GM12878 (cell line): ENCODE results near the gene DMRTC2.

Experiments used
- ATF2 ChIP-seq: IDR thresholded peaks from 2 replicates; pipeline ENCODE4 v1.6.1; 2012; ENCODE audit warnings: low read length, inconsistent platforms
- CBFB ChIP-seq: IDR thresholded peaks from 2 replicates; pipeline ENCODE4 v1.6.1; 2016; ENCODE audit warnings: antibody characterized with exemption, low read depth
- CEBPZ ChIP-seq: fragments of 150-350 bp; IDR thresholded peaks from 2 replicates; pipeline ENCODE4 v1.6.1; 2016; ENCODE audit warnings: low read depth, low read length
- DPF2 ChIP-seq: fragments of 450-650 bp; IDR thresholded peaks from 2 replicates; pipeline ENCODE4 v1.6.1; 2017; ENCODE audit warnings: mild to moderate bottlenecking
- E2F8 ChIP-seq: fragments of 450-650 bp; IDR thresholded peaks from 2 replicates; pipeline ENCODE4 v1.6.1; 2018; ENCODE audit warnings: mild to moderate bottlenecking, low read depth, moderate library complexity; ENCODE audit not compliant: partially characterized antibody
- EZH2 ChIP-seq: IDR thresholded peaks from 2 replicates; pipeline ENCODE4 v1.6.1; 2012; ENCODE audit warnings: low read depth, mild to moderate bottlenecking, control low read depth, inconsistent platforms, low read length, borderline replicate concordance; ENCODE audit not compliant: control insufficient read depth
- FOXM1 ChIP-seq: IDR thresholded peaks from 2 replicates; pipeline ENCODE4 v1.6.1; 2012; ENCODE audit warnings: low read depth, mild to moderate bottlenecking, inconsistent platforms, low read length, moderate library complexity
- JUNB ChIP-seq: IDR thresholded peaks from 2 replicates; pipeline ENCODE4 v1.6.1; 2016; ENCODE audit warnings: antibody characterized with exemption, mild to moderate bottlenecking
- NBN ChIP-seq: fragments of 450-650 bp; IDR thresholded peaks from 2 replicates; pipeline ENCODE4 v1.6.1; 2016
- NRF1 ChIP-seq: conservative IDR thresholded peaks from 2 replicates; pipeline ENCODE4 v1.6.1; 2011; ENCODE audit warnings: mild to moderate bottlenecking, low read depth, low read length, improper control_type of control experiment
- RAD21 ChIP-seq: IDR thresholded peaks from 2 replicates; pipeline ENCODE4 v1.6.1; 2011; ENCODE audit warnings: mild to moderate bottlenecking, low read depth, low read length, moderate library complexity; ENCODE audit not compliant: insufficient read depth
- TF ChIP-seq, protein P1 (sequence below), 3 experiments: IDR thresholded peaks in 2 of 3; conservative IDR thresholded peaks in 1 of 3; 2 replicates each; pipeline ENCODE4 v1.5.1; 2011; ENCODE audit warnings: low read depth in 3 of 3, low read length in 3 of 3, mild to moderate bottlenecking in 3 of 3, control low read depth in 2 of 3, moderate library complexity in 2 of 3, inconsistent platforms in 1 of 3, mixed read lengths in 1 of 3; ENCODE audit not compliant: control insufficient read depth in 2 of 3, insufficient read depth in 1 of 3; ENCODE audit errors: extremely low read depth in 1 of 3
- TF ChIP-seq, protein P2 (sequence below): fragments of 450-650 bp; IDR thresholded peaks from 2 replicates; pipeline ENCODE4 v1.6.1; 2017; ENCODE audit warnings: mild to moderate bottlenecking, moderate library complexity
- TF ChIP-seq, protein P3 (sequence below): IDR thresholded peaks from 2 replicates; pipeline ENCODE4 v1.6.1; 2011; ENCODE audit warnings: borderline replicate concordance, low read depth, mild to moderate bottlenecking, moderate library complexity, low read length; ENCODE audit not compliant: insufficient read depth, poor library complexity, severe bottlenecking

GRCh38 chr19:41808663-41809566 lies 35.9 kb upstream of the DMRTC2 start:
- TF ChIP-seq ATF2 (no peak), FOXM1 (no peak), CEBPZ (no peak), JUNB (no peak), DPF2 (no peak), NRF1 (no peak), EZH2 (no peak), CBFB (no peak), E2F8 (no peak), RAD21 (no peak), NBN (no peak)
- TF ChIP-seq, protein P1, sequence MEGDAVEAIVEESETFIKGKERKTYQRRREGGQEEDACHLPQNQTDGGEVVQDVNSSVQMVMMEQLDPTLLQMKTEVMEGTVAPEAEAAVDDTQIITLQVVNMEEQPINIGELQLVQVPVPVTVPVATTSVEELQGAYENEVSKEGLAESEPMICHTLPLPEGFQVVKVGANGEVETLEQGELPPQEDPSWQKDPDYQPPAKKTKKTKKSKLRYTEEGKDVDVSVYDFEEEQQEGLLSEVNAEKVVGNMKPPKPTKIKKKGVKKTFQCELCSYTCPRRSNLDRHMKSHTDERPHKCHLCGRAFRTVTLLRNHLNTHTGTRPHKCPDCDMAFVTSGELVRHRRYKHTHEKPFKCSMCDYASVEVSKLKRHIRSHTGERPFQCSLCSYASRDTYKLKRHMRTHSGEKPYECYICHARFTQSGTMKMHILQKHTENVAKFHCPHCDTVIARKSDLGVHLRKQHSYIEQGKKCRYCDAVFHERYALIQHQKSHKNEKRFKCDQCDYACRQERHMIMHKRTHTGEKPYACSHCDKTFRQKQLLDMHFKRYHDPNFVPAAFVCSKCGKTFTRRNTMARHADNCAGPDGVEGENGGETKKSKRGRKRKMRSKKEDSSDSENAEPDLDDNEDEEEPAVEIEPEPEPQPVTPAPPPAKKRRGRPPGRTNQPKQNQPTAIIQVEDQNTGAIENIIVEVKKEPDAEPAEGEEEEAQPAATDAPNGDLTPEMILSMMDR (IDR thresholded peaks at IDR 0.05 in 2 of 3, conservative IDR thresholded peaks at IDR 0.05 in 1 of 3; ENCODE audit: control insufficient read depth in 2 of 3, extremely low read depth in 1 of 3, insufficient read depth in 1 of 3, low read depth in 3 of 3, low read length in 3 of 3): no peak
- TF ChIP-seq, protein P2, sequence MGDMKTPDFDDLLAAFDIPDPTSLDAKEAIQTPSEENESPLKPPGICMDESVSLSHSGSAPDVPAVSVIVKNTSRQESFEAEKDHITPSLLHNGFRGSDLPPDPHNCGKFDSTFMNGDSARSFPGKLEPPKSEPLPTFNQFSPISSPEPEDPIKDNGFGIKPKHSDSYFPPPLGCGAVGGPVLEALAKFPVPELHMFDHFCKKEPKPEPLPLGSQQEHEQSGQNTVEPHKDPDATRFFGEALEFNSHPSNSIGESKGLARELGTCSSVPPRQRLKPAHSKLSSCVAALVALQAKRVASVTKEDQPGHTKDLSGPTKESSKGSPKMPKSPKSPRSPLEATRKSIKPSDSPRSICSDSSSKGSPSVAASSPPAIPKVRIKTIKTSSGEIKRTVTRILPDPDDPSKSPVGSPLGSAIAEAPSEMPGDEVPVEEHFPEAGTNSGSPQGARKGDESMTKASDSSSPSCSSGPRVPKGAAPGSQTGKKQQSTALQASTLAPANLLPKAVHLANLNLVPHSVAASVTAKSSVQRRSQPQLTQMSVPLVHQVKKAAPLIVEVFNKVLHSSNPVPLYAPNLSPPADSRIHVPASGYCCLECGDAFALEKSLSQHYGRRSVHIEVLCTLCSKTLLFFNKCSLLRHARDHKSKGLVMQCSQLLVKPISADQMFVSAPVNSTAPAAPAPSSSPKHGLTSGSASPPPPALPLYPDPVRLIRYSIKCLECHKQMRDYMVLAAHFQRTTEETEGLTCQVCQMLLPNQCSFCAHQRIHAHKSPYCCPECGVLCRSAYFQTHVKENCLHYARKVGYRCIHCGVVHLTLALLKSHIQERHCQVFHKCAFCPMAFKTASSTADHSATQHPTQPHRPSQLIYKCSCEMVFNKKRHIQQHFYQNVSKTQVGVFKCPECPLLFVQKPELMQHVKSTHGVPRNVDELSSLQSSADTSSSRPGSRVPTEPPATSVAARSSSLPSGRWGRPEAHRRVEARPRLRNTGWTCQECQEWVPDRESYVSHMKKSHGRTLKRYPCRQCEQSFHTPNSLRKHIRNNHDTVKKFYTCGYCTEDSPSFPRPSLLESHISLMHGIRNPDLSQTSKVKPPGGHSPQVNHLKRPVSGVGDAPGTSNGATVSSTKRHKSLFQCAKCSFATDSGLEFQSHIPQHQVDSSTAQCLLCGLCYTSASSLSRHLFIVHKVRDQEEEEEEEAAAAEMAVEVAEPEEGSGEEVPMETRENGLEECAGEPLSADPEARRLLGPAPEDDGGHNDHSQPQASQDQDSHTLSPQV: no peak
- TF ChIP-seq, protein P3, sequence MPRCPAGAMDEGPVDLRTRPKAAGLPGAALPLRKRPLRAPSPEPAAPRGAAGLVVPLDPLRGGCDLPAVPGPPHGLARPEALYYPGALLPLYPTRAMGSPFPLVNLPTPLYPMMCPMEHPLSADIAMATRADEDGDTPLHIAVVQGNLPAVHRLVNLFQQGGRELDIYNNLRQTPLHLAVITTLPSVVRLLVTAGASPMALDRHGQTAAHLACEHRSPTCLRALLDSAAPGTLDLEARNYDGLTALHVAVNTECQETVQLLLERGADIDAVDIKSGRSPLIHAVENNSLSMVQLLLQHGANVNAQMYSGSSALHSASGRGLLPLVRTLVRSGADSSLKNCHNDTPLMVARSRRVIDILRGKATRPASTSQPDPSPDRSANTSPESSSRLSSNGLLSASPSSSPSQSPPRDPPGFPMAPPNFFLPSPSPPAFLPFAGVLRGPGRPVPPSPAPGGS: no peak
